ENCODE results near the gene TMEM107.

The TMEM107 gene

DNA sequence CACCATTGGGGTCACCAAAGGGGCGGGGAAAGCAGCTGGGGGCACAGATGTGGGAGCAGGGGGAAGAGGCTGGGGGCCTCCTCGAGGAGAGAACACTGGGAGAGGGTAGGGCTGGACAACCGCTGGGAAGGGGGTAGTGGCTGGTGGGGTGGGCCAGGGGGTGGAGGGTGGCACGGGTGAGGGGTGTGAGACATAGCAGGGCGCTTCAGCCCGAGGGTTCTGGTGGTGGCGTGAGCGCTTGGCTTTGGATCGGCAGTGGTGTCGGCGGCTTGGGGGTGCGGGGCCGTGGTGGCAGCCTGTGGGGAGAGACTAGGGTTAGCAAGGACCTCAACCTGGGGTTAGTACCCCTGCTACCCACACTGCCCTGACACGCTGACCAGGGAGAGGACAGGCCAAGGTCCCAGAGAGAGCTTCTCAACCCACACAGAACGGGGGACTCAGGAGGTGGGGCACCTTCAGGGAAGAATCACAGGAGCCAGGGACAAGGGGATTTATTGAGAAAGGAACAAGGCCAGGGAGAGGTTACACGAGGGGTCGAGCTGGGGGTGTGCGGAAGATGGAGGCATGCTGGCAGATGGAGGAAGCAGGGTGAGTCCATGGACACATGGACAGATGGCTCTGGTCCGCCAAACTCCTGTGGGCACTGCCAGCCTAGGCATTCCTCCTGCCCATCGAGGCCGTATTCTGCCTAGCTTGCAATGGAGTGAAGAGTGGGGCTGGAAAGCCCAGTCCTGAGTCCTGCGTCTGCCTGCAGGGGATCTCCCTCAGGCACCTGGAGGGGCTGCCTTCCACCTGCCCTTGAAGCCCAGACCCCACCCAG, 32.4 kb downstream of the TMEM107 start:
- H3K9me3 ChIP-seq = no peaks in the 10 kb centered on the region
- peaks cover 13 to 15% of the 10 kb centered on the region in 2 experiments for H3K4me1 ChIP-seq (ENCODE audit: control insufficient read depth in 1 of 2, insufficient read depth in 1 of 2, low read depth in 1 of 2, low read length in 1 of 2)
- peaks cover 5% of the 10 kb centered on the region for H3K36me3 ChIP-seq
- H3K27me3 ChIP-seq = no peaks in the 10 kb centered on the region
- H3K27ac ChIP-seq = no peak overlapping the region
- TF ChIP-seq, protein P1, sequence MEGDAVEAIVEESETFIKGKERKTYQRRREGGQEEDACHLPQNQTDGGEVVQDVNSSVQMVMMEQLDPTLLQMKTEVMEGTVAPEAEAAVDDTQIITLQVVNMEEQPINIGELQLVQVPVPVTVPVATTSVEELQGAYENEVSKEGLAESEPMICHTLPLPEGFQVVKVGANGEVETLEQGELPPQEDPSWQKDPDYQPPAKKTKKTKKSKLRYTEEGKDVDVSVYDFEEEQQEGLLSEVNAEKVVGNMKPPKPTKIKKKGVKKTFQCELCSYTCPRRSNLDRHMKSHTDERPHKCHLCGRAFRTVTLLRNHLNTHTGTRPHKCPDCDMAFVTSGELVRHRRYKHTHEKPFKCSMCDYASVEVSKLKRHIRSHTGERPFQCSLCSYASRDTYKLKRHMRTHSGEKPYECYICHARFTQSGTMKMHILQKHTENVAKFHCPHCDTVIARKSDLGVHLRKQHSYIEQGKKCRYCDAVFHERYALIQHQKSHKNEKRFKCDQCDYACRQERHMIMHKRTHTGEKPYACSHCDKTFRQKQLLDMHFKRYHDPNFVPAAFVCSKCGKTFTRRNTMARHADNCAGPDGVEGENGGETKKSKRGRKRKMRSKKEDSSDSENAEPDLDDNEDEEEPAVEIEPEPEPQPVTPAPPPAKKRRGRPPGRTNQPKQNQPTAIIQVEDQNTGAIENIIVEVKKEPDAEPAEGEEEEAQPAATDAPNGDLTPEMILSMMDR (IDR thresholded peaks at IDR 0.05) = no peak
- H3K4me3 ChIP-seq (ENCODE audit: low read depth in 1 of 2, low read length in 1 of 2) = no peak overlapping the region

GRCh38 chr17:8142887-8143580, 33.1 kb downstream of the TMEM107 start:
- H3K9me3 ChIP-seq = no peaks in the 10 kb centered on the region
- peaks cover 5% of the 10 kb centered on the region for H3K36me3 ChIP-seq
- TF ChIP-seq, protein P1 (IDR thresholded peaks at IDR 0.05) = no peak
- no peak overlapping the region for H3K27ac ChIP-seq
- H3K27me3 ChIP-seq = peaks cover 4% of the 10 kb centered on the region
- H3K4me3 ChIP-seq (ENCODE audit: low read depth in 1 of 2, low read length in 1 of 2) = no peak overlapping the region
- H3K4me1 ChIP-seq (ENCODE audit: control insufficient read depth in 1 of 2, insufficient read depth in 1 of 2, low read depth in 1 of 2, low read length in 1 of 2) = peaks cover 20 to 22% of the 10 kb centered on the region in 2 experiments

DNA sequence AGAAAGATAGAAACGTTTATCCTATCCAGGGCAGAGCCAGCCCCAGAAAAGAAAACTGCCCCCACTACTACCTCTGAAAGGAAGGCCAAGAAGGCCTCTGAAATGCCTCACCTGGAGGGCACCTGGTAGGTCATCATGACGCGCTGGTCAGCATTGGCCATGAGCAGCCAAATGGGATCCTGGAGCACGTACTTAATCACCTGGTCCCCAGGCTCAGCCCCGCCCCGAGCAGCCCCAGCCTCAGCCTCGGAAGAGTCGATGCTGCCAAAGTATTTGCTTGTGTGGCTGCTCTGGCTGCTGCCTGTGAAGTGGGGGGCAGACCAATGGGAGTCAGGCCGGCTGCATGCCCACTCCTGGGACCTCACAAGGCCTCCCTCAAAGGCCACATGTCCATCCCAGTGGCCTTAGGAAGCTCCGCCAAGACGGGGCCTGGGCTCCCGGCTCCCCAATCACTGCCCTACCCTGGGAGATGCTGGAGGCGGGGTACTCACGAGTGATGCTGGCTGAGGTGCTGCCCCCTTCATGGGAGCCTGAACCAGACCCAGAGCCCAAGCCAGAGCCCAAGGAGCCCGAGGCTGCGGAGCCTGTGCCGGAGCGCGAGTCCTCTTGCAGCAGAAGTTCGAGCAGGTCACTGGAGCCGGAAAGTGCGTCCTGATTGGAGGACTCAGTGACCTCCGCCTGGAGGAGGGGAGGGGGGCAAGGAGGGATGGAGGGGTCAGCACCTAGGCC, 33.9 kb downstream of the TMEM107 start:
- TF ChIP-seq, protein P1 (IDR thresholded peaks at IDR 0.05) = no peak

DNA sequence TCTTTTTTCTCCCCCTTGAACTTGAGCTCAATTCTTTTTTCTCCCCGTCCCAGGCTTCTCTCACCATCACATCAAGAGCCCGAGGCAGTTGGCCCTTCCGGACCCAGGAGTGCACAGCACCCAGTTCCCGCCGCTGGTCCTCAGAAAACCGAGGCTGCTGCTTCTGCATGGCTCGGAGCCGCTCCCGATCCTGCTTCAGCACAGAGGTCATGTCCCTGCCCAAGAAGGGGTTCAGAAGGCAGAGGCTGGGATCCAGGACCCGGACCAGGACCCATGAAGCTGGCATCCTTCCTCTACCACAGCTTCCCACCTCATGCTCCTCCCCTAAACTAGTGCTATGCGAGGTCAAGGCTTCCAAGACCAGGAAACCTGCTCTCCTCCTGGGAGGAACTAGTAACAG, 34.4 kb downstream of the TMEM107 start:
- H3K36me3 ChIP-seq = no peaks in the 10 kb centered on the region

More for the DNA sequence above, 33.9 kb downstream of the TMEM107 start:
- Histone ChIP-seq H3K27me3 (peaks cover 11% of the 10 kb centered on the region), H3K9me3 (no peaks in the 10 kb centered on the region), H3K4me1 (ENCODE audit: control insufficient read depth in 1 of 2, insufficient read depth in 1 of 2, low read depth in 1 of 2, low read length in 1 of 2) (peaks cover 25 to 29% of the 10 kb centered on the region in 2 experiments), H3K27ac (no peak overlapping the region), H3K4me3 (ENCODE audit: low read depth in 1 of 2, low read length in 1 of 2) (no peak overlapping the region), H3K36me3 (peaks cover 2% of the 10 kb centered on the region)

DNA sequence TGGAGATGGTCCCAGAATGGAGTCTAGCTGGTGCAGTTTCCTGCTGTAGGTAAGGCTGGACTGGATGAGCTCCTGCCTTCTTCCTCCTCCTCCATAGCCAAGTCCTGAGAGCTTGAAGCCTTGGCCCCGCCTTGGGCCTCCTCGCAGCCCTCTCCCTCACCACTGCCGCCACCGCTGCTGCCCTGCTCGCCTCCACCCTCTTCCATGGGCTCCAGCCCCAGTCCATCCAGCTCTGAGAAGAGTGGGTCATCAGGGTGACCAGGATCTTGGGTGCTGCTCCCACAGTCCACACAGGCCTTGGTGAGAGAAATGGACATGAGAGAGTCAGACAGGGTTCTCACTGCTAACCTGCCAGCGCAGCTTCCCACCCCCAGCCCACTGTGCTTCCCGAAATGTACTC, 35.1 kb downstream of the TMEM107 start:
- H3K27ac ChIP-seq = no peak overlapping the region
- no peak overlapping the region for H3K4me3 ChIP-seq (ENCODE audit: low read depth in 1 of 2, low read length in 1 of 2)
- TF ChIP-seq, protein P1 (IDR thresholded peaks at IDR 0.05) = no peak
- H3K4me1 ChIP-seq (ENCODE audit: control insufficient read depth in 1 of 2, insufficient read depth in 1 of 2, low read depth in 1 of 2, low read length in 1 of 2) = peaks cover 25 to 29% of the 10 kb centered on the region in 2 experiments
- H3K27me3 ChIP-seq = peaks cover 23% of the 10 kb centered on the region
- H3K9me3 ChIP-seq = no peaks in the 10 kb centered on the region
- no peaks in the 10 kb centered on the region for H3K36me3 ChIP-seq

More for the DNA sequence above, 34.4 kb downstream of the TMEM107 start:
- H3K27me3 ChIP-seq = peaks cover 17% of the 10 kb centered on the region
- peaks cover 25 to 29% of the 10 kb centered on the region in 2 experiments for H3K4me1 ChIP-seq (ENCODE audit: control insufficient read depth in 1 of 2, insufficient read depth in 1 of 2, low read depth in 1 of 2, low read length in 1 of 2)
- TF ChIP-seq, protein P1 (IDR thresholded peaks at IDR 0.05) = no peak
- no peak overlapping the region for H3K4me3 ChIP-seq (ENCODE audit: low read depth in 1 of 2, low read length in 1 of 2)
- no peak overlapping the region for H3K27ac ChIP-seq
- no peaks in the 10 kb centered on the region for H3K9me3 ChIP-seq
